A549 (cell line): ENCODE results near the gene GALNT7. TPM values are rescaled to one million over a fixed set of nuclear protein-coding genes. Genes with fewer than 3 reads are reported as not detected.

Experiments
- ATAC-seq, 2 experiments: fragments of 200-7000 bp in 1 of 2; fragments of >200 bp in 1 of 2; cut with Nextera tagmentation in 1 of 2; cut with Tn5 transposase in 1 of 2; 3 replicates each; pipeline versions ENCODE4 v1.8.0 to v1.9.1; 2018 to 2020; ENCODE audit warnings: mild to moderate bottlenecking in 1 of 2, moderate library complexity in 1 of 2
- CTCF ChIA-PET: fragments of 300-600 bp; sonication (Branson Sonifier 250); formaldehyde crosslinking; extraction: SDS; loops from one replicate; lab custom pipeline; 2021; ENCODE audit warnings: antibody characterized with exemption, inconsistent platforms; lab: Yijun Ruan, JAX
- POLR2A ChIA-PET: fragments of 350-600 bp; formaldehyde crosslinking; extraction: SDS; loops from one replicate; lab custom pipeline; 2021; ENCODE audit warnings: antibody characterized with exemption, inconsistent platforms; lab: Yijun Ruan, JAX
- DNase-seq, 2 experiments: peaks; one replicate each; pipeline versions ENCODE4 v3.0.0 to v3.0.0-alpha.2; 2011 to 2016; ENCODE audit warnings: low read depth in 1 of 2, low spot score in 1 of 2
- FAIRE-seq: peaks from 2 replicates; lab custom pipeline; 2011; peaks lifted over from hg19 to GRCh38; lab: Jason Lieb, UNC
- H3K27ac ChIP-seq, 2 experiments: fragments of >200 bp; sonication (Bioruptor Twin); formaldehyde crosslinking; 3 replicates each; pipeline ENCODE4 v1.5.1; 2016 to 2017
- H3K4me1 ChIP-seq: fragments of >200 bp; sonication (Bioruptor Twin); formaldehyde crosslinking; 3 replicates; pipeline ENCODE4 v1.6.1; 2016
- H3K4me2 ChIP-seq: fragments of >200 bp; sonication (Bioruptor Twin); formaldehyde crosslinking; 3 replicates; pipeline ENCODE4 v1.6.1; 2016
- H3K4me3 ChIP-seq: fragments of >200 bp; sonication (Bioruptor Twin); formaldehyde crosslinking; 3 replicates; pipeline ENCODE4 v1.5.1; 2016
- H3K9me3 ChIP-seq: fragments of >200 bp; sonication (Bioruptor Twin); formaldehyde crosslinking; 3 replicates; pipeline ENCODE4 v1.6.1; 2016
- BHLHE40 ChIP-seq: IDR thresholded peaks from 2 replicates; pipeline ENCODE4 v1.6.1; 2012; ENCODE audit warnings: low read depth, low read length, inconsistent platforms
- CBX8 ChIP-seq: fragments of 200-600 bp; sonication (generic); IDR thresholded peaks from 2 replicates; pipeline ENCODE4 v1.6.1; 2016
- CEBPB ChIP-seq, 2 experiments: fragments of >200 bp in 1 of 2; sonication (Bioruptor Twin) in 1 of 2; formaldehyde crosslinking in 1 of 2; IDR thresholded peaks; 2 replicates each; pipeline ENCODE4 v1.6.1; 2012 to 2016
- CHD2 ChIP-seq: fragments of 150-350 bp; IDR thresholded peaks from 2 replicates; pipeline ENCODE4 v1.6.1; 2014; ENCODE audit warnings: low read length; ENCODE audit not compliant: partially characterized antibody
- ESRRA ChIP-seq: fragments of 150-350 bp; IDR thresholded peaks from 2 replicates; pipeline ENCODE4 v1.6.1; 2014; ENCODE audit warnings: mild to moderate bottlenecking, low read length, borderline replicate concordance
- FOXS1 ChIP-seq: fragments of 250-450 bp; sonication (Bioruptor Pico); IDR thresholded peaks from 2 replicates; pipeline ENCODE4 v1.5.0; 2020; ENCODE audit warnings: mild to moderate bottlenecking, moderate library complexity
- GATA3 ChIP-seq: IDR thresholded peaks from 2 replicates; pipeline ENCODE4 v1.6.1; 2012; ENCODE audit warnings: borderline replicate concordance
- JUN ChIP-seq, 2 experiments: fragments of >200 bp; sonication (Bioruptor Twin); formaldehyde crosslinking; IDR thresholded peaks; 2 replicates in 1 of 2; 3 replicates in 1 of 2; pipeline ENCODE4 v1.6.1; 2016 to 2017
- JUNB ChIP-seq: fragments of >200 bp; sonication (Bioruptor Twin); formaldehyde crosslinking; IDR thresholded peaks from 2 replicates; pipeline ENCODE4 v1.6.1; 2016
- KDM5A ChIP-seq: fragments of 200-600 bp; sonication (generic); IDR thresholded peaks from 2 replicates; pipeline ENCODE4 v1.6.1; 2016; ENCODE audit warnings: antibody characterized with exemption, mild to moderate bottlenecking
- NR3C1 ChIP-seq: fragments of >200 bp; sonication (Bioruptor Twin); formaldehyde crosslinking; IDR thresholded peaks from 3 replicates; pipeline ENCODE4 v1.6.1; 2017
- PHF8 ChIP-seq: fragments of 200-600 bp; sonication (generic); IDR thresholded peaks from 2 replicates; pipeline ENCODE4 v1.6.1; 2016; ENCODE audit warnings: low read depth, mild to moderate bottlenecking, antibody characterized with exemption, moderate library complexity, borderline replicate concordance
- POLR2AphosphoS2 ChIP-seq: conservative IDR thresholded peaks from 2 replicates; pipeline ENCODE4 v1.6.1; 2012; ENCODE audit warnings: low read length, improper control_type of control experiment, inconsistent platforms
- RARB ChIP-seq: fragments of 250-450 bp; sonication (Bioruptor Pico); IDR thresholded peaks from 2 replicates; pipeline ENCODE4 v1.8.0; 2021; ENCODE audit warnings: mild to moderate bottlenecking, moderate library complexity
- RFX5 ChIP-seq: fragments of 450-650 bp; IDR thresholded peaks from 2 replicates; pipeline ENCODE4 v1.7.1; 2014; ENCODE audit warnings: antibody characterized with exemption, mild to moderate bottlenecking, moderate library complexity
- TFCP2L1 ChIP-seq: fragments of 250-450 bp; sonication (Bioruptor Pico); IDR thresholded peaks from 2 replicates; pipeline ENCODE4 v1.5.0; 2021; ENCODE audit warnings: mild to moderate bottlenecking
- TP53 ChIP-seq: fragments of 250-450 bp; sonication (Bioruptor Pico); IDR thresholded peaks from 2 replicates; pipeline ENCODE4 v1.5.0; 2021; ENCODE audit warnings: mild to moderate bottlenecking, moderate library complexity
- ZFP36 ChIP-seq: fragments of 450-650 bp; IDR thresholded peaks from 2 replicates; pipeline ENCODE4 v1.6.1; 2014; ENCODE audit warnings: borderline replicate concordance; ENCODE audit not compliant: partially characterized antibody
- WGBS: methylation state at CpG from one replicate; pipeline ENCODE4 v1.1.6; 2017; ENCODE audit errors: missing lambda C conversion rate; 5-methylcytosine and 5-hydroxymethylcytosine counted together
- polyA plus RNA-seq, 4 experiments: library from polyadenylated mRNA; depleted of rRNA in 3 of 4; stranded (reverse); fragments of >200 nt; fragmentation: RNase III in 1 of 4; extraction: RNeasy Plus Mini Kit Qiagen cat#74134 plus additional on column Dnase treatment in 1 of 4; gene quantifications; 2 replicates in 3 of 4; 3 replicates in 1 of 4; pipeline ENCODE4 v1.2.3, GENCODE V29; 2011 to 2017
- TF ChIP-seq, protein P1 (sequence below): fragments of 150-350 bp; IDR thresholded peaks from 2 replicates; pipeline ENCODE4 v1.6.1; 2014; ENCODE audit warnings: low read depth, mild to moderate bottlenecking, low read length
- TF ChIP-seq, protein P2 (sequence below): IDR thresholded peaks from 2 replicates; pipeline ENCODE4 v1.6.1; 2012
- TF ChIP-seq, protein P3 (sequence below): fragments of 250-450 bp; sonication (Bioruptor Pico); IDR thresholded peaks from 2 replicates; pipeline ENCODE4 v1.5.0; 2021; ENCODE audit warnings: mild to moderate bottlenecking, moderate library complexity, borderline replicate concordance
- TF ChIP-seq, protein P4 (sequence below): IDR thresholded peaks from 2 replicates; pipeline ENCODE4 v1.6.1; 2012; ENCODE audit warnings: low read depth, borderline replicate concordance
- TF ChIP-seq, protein P5 (sequence below): IDR thresholded peaks from 2 replicates; pipeline ENCODE4 v1.6.1; 2012
- TF ChIP-seq, protein P6 (sequence below): fragments of 450-650 bp; IDR thresholded peaks from 2 replicates; pipeline ENCODE4 v1.6.1; 2014; ENCODE audit warnings: antibody characterized with exemption
- TF ChIP-seq, protein P7 (sequence below): fragments of >200 bp; sonication (Bioruptor Twin); formaldehyde crosslinking; IDR thresholded peaks from 3 replicates; pipeline ENCODE4 v1.5.1; 2016

Gene GALNT7
- polyA plus RNA-seq, 2 of the 4 experiments (the other 2 are of a cell fraction), result 28.8 to 63.6 TPM

DNA sequence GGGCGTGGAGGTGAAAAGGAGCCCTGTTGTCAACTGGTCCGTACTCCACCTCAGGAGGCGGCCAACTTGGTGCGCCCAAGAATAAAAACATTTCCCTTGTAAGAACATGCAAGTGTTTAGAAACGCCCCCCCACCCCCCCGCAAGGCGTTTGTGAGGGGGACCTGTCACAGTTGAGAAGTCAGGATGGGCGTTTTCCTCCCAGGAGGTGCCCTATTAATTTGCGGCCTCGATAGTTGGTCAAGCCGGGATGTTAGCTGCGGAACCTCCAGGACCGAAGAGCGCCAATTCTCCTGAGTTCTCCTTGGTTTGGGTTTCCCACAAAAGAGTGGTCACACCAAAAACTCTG lies 201.5 kb downstream of the GALNT7 start:
- H3K9me3 ChIP-seq, result no peaks in the 10 kb centered on the region
- peaks cover 10% of the 10 kb centered on the region; the same call in 2 of the 3 replicates for H3K4me1 ChIP-seq
- H3K4me3 ChIP-seq, result peak overlapping the region; percentile 93
- DNase-seq (peak in 1 of 2 experiments; percentile 18), ATAC-seq (peak; percentile 1 to 24; a peak in 3 of 6 replicates)
- peak overlapping the region; percentile 77 for H3K4me2 ChIP-seq
- peak overlapping the region; percentile 75 to 81 for H3K27ac ChIP-seq
- 0 out of 5 replicates have a peak, but pooled peaks of 1 of the 2 experiments have one; percentile 26 for TF ChIP-seq JUN (IDR thresholded peaks at IDR 0.05)
- TF ChIP-seq ZFP36, result no peak
- no peak for TF ChIP-seq BHLHE40
- TF ChIP-seq, protein P1, sequence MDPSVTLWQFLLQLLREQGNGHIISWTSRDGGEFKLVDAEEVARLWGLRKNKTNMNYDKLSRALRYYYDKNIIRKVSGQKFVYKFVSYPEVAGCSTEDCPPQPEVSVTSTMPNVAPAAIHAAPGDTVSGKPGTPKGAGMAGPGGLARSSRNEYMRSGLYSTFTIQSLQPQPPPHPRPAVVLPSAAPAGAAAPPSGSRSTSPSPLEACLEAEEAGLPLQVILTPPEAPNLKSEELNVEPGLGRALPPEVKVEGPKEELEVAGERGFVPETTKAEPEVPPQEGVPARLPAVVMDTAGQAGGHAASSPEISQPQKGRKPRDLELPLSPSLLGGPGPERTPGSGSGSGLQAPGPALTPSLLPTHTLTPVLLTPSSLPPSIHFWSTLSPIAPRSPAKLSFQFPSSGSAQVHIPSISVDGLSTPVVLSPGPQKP, result no peak
- TF ChIP-seq, all 56 proteins: peak for 1
- no peak for FAIRE-seq
- POLR2A ChIA-PET, result interaction anchor here (0.6 to 5.8 kb wide), 8 partner anchors 9 to 515 kb away, joined by 3 to 116 read pairs (median 4); partner anchors contain the start of gene HMGB2
- CTCF ChIA-PET, result interaction anchor here (1.0 to 1.8 kb wide), 3 partner anchors 10 to 36 kb away, joined by 3 to 5 read pairs (median 4); partner anchors contain the start of genes HMGB2 and SCRG1
- under 1% methylated on average over 14 of the region's 14 CpGs for WGBS

DNA sequence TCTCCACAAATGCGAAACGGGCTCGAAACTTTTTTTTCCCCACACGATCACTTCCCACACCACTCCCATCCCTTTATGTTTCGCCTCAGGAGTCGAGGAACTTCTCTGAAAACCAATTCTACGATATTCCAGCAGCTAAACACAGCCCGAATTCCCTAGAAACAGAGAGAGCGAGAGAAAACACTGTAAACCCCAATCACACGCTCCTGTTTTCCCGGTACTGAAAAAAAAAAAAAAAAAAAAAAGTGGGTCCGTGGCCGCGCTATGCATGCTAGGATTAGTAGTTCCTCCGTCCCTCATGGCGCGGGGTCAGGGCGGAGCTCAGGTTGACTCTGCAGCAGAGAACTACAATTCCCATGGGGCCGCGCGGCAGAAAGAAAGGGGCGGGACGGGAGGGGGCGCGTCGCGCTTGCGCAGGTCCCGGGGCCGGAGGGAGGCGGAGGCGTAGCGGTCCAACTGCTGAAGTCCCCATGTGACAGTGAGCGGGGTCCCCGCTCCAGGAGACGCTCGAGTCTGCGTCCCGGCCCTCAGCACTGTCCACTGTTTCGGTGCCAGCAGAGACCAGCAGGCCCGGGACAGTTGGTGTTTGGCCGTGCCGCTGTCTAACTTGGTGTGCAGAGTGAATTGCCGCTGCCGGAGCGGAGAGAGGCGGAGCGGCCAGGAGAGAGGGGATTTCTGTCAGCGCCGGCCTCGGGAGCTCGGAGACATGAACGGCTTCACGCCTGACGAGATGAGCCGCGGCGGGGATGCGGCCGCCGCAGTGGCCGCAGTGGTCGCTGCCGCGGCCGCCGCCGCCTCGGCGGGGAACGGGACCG lies 202.1 kb downstream of the GALNT7 start, which contains the start of gene SAP30:
SAP30 (plus strand) TSS at position 478 of the 815 bp plus-strand sequence; CDS start at position 707, 229 bp downstream.
- WGBS, result 1% methylated on average over 18 of the region's 72 CpGs
- ATAC-seq (peak; percentile 84 to 92), FAIRE-seq (no peak), DNase-seq (peak; percentile 73 to 96)
- CTCF ChIA-PET, result interaction anchor here (0.7 to 1.8 kb wide), 4 partner anchors 10 to 51 kb away, joined by 3 to 8 read pairs (median 4); partner anchors contain the start of gene SCRG1
- POLR2A ChIA-PET, result interaction anchor here (0.6 to 5.8 kb wide), 13 partner anchors 10 to 783 kb away, joined by 3 to 116 read pairs (median 4); partner anchors contain the start of gene HMGB2
- H3K27ac ChIP-seq, result peak within 1 kb of the TSS; percentile 75 to 85
- H3K4me3 ChIP-seq, result peak within 1 kb of the TSS; percentile 93
- peaks cover 10% of the 10 kb centered on the region; the same call in 2 of the 3 replicates for H3K4me1 ChIP-seq
- peak within 1 kb of the TSS; percentile 83 for H3K4me2 ChIP-seq
- H3K9me3 ChIP-seq, result no peaks in the 10 kb centered on the region
- TF ChIP-seq POLR2AphosphoS2 (no peak), TFCP2L1 (CRISPR knock-in tag) (0 out of 2 replicates have a peak, but pooled peaks have one; percentile 10), RARB (CRISPR knock-in tag) (no peak), JUNB (no peak), CHD2 (no peak), TP53 (no peak), FOXS1 (CRISPR knock-in tag) (no peak), ESRRA (no peak), BHLHE40 (no peak), ZFP36 (no peak), KDM5A (no peak), RFX5 (no peak), GATA3 (no peak), PHF8 (peak; percentile 49; the same call in 1 of the 2 replicates), CBX8 (no peak), NR3C1 (no peak), CEBPB (IDR thresholded peaks at IDR 0.05) (no peak)
- TF ChIP-seq, protein P2, sequence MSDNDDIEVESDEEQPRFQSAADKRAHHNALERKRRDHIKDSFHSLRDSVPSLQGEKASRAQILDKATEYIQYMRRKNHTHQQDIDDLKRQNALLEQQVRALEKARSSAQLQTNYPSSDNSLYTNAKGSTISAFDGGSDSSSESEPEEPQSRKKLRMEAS, result 0 out of 2 replicates have a peak, but pooled peaks have one; percentile 13
- TF ChIP-seq, protein P3, sequence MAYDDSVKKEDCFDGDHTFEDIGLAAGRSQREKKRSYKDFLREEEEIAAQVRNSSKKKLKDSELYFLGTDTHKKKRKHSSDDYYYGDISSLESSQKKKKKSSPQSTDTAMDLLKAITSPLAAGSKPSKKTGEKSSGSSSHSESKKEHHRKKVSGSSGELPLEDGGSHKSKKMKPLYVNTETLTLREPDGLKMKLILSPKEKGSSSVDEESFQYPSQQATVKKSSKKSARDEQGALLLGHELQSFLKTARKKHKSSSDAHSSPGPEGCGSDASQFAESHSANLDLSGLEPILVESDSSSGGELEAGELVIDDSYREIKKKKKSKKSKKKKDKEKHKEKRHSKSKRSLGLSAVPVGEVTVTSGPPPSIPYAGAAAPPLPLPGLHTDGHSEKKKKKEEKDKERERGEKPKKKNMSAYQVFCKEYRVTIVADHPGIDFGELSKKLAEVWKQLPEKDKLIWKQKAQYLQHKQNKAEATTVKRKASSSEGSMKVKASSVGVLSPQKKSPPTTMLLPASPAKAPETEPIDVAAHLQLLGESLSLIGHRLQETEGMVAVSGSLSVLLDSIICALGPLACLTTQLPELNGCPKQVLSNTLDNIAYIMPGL, result no peak
- TF ChIP-seq, protein P4, sequence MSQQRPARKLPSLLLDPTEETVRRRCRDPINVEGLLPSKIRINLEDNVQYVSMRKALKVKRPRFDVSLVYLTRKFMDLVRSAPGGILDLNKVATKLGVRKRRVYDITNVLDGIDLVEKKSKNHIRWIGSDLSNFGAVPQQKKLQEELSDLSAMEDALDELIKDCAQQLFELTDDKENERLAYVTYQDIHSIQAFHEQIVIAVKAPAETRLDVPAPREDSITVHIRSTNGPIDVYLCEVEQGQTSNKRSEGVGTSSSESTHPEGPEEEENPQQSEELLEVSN, result no peak
- TF ChIP-seq, protein P1, result no peak
- TF ChIP-seq, protein P5, sequence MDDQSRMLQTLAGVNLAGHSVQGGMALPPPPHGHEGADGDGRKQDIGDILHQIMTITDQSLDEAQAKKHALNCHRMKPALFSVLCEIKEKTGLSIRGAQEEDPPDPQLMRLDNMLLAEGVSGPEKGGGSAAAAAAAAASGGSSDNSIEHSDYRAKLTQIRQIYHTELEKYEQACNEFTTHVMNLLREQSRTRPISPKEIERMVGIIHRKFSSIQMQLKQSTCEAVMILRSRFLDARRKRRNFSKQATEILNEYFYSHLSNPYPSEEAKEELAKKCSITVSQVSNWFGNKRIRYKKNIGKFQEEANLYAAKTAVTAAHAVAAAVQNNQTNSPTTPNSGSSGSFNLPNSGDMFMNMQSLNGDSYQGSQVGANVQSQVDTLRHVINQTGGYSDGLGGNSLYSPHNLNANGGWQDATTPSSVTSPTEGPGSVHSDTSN, result no peak
- TF ChIP-seq, protein P6, sequence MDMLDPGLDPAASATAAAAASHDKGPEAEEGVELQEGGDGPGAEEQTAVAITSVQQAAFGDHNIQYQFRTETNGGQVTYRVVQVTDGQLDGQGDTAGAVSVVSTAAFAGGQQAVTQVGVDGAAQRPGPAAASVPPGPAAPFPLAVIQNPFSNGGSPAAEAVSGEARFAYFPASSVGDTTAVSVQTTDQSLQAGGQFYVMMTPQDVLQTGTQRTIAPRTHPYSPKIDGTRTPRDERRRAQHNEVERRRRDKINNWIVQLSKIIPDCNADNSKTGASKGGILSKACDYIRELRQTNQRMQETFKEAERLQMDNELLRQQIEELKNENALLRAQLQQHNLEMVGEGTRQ, result peak; percentile 51
- TF ChIP-seq, protein P7, sequence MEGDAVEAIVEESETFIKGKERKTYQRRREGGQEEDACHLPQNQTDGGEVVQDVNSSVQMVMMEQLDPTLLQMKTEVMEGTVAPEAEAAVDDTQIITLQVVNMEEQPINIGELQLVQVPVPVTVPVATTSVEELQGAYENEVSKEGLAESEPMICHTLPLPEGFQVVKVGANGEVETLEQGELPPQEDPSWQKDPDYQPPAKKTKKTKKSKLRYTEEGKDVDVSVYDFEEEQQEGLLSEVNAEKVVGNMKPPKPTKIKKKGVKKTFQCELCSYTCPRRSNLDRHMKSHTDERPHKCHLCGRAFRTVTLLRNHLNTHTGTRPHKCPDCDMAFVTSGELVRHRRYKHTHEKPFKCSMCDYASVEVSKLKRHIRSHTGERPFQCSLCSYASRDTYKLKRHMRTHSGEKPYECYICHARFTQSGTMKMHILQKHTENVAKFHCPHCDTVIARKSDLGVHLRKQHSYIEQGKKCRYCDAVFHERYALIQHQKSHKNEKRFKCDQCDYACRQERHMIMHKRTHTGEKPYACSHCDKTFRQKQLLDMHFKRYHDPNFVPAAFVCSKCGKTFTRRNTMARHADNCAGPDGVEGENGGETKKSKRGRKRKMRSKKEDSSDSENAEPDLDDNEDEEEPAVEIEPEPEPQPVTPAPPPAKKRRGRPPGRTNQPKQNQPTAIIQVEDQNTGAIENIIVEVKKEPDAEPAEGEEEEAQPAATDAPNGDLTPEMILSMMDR, result no peak
